OCI-LY1 (cell line): ENCODE data around the gene ATP2B2.

Experiments
- EZH2 ChIP-seq: fragments of 200-600 bp; sonication (generic), shearing (Covaris generic); IDR thresholded peaks from 2 replicates; pipeline ENCODE4 v1.8.0; 2017; ENCODE audit warnings: borderline replicate concordance, mixed run types, mild to moderate bottlenecking, antibody characterized with exemption, low read length, moderate library complexity, mixed read lengths
- TF ChIP-seq, protein P1 (sequence below): fragments of 200-600 bp; sonication (generic), shearing (Covaris generic); IDR thresholded peaks from 2 replicates; pipeline ENCODE4 v1.5.1; 2017; ENCODE audit warnings: mild to moderate bottlenecking, antibody characterized with exemption, low read length, moderate library complexity, mixed read lengths

GRCh38 chr3:10467204-10467603 lies 38.2 kb downstream of the ATP2B2 start:
- TF ChIP-seq, protein P1, sequence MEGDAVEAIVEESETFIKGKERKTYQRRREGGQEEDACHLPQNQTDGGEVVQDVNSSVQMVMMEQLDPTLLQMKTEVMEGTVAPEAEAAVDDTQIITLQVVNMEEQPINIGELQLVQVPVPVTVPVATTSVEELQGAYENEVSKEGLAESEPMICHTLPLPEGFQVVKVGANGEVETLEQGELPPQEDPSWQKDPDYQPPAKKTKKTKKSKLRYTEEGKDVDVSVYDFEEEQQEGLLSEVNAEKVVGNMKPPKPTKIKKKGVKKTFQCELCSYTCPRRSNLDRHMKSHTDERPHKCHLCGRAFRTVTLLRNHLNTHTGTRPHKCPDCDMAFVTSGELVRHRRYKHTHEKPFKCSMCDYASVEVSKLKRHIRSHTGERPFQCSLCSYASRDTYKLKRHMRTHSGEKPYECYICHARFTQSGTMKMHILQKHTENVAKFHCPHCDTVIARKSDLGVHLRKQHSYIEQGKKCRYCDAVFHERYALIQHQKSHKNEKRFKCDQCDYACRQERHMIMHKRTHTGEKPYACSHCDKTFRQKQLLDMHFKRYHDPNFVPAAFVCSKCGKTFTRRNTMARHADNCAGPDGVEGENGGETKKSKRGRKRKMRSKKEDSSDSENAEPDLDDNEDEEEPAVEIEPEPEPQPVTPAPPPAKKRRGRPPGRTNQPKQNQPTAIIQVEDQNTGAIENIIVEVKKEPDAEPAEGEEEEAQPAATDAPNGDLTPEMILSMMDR, result no peak
- no peak for TF ChIP-seq EZH2
